ENCODE data around the gene SOX6.

GRCh38 chr11:16015741-16016467, 340.4 kb downstream of the SOX6 start:
- TF ChIP-seq CTCF (IDR thresholded peaks at IDR 0.05; ENCODE audit: insufficient read depth, low read depth, low read length) (no peak), EZH2 (IDR thresholded peaks at IDR 0.05; ENCODE audit: insufficient read depth, low read length) (no peak)

Data from astrocyte (in vitro differentiated cells and primary cell).